Neural cell (in vitro differentiated cells): ENCODE measurements around the gene BTNL2. TPM values are rescaled to one million over a fixed set of nuclear protein-coding genes. Genes with fewer than 3 reads are reported as not detected.

Source experiments
- H2AFZ ChIP-seq: fragments of 200-600, 300-800 bp; sonication (generic), shearing (Covaris generic); 2 replicates; pipeline ENCODE4 v1.6.0; 2014; ENCODE audit warnings: low read depth, mild to moderate bottlenecking, antibody characterized with exemption, low read length, moderate library complexity
- H3F3A ChIP-seq: fragments of 200-600 bp; shearing (Covaris generic); 2 replicates; pipeline ENCODE4 v1.6.1; 2016; ENCODE audit warnings: mild to moderate bottlenecking, moderate library complexity, mixed read lengths, antibody characterized with exemption, low read length; ENCODE audit not compliant: insufficient read depth, poor library complexity, severe bottlenecking
- H3K27ac ChIP-seq: fragments of 200-600, 300-800 bp; sonication (generic), shearing (Covaris generic); 2 replicates; pipeline ENCODE4 v1.5.1; 2014; ENCODE audit warnings: mild to moderate bottlenecking, low read length, moderate library complexity
- H3K27me3 ChIP-seq: fragments of 300-800, 200-600 bp; sonication (generic), shearing (Covaris generic); 2 replicates; pipeline ENCODE4 v1.6.0; 2014; ENCODE audit warnings: mild to moderate bottlenecking, low read depth, low read length, moderate library complexity; ENCODE audit not compliant: insufficient read depth
- H3K36me3 ChIP-seq: fragments of 300-800, 200-600 bp; sonication (generic), shearing (Covaris generic); 2 replicates; pipeline ENCODE4 v1.5.1; 2014; ENCODE audit warnings: mild to moderate bottlenecking, antibody characterized with exemption, low read length, moderate library complexity; ENCODE audit not compliant: insufficient read depth
- H3K4me2 ChIP-seq: fragments of 300-800, 200-600 bp; sonication (generic), shearing (Covaris generic); 2 replicates; pipeline ENCODE4 v1.6.0; 2014; ENCODE audit warnings: mild to moderate bottlenecking, low read length
- H3K4me3 ChIP-seq: fragments of 300-800, 200-600 bp; sonication (generic), shearing (Covaris generic); 2 replicates; pipeline ENCODE4 v1.5.1; 2014; ENCODE audit warnings: mild to moderate bottlenecking, low read length, moderate library complexity
- H3K79me2 ChIP-seq: fragments of 200-600 bp; shearing (Covaris generic); replicated peaks from 2 replicates; pipeline ENCODE4 v1.6.0; 2014; ENCODE audit warnings: mild to moderate bottlenecking, low read length, moderate library complexity; ENCODE audit not compliant: insufficient read depth
- H3K9ac ChIP-seq: fragments of 300-800, 200-600 bp; sonication (generic), shearing (Covaris generic); 2 replicates; pipeline ENCODE4 v1.6.1; 2016; ENCODE audit warnings: mild to moderate bottlenecking, low read length, mixed read lengths
- H3K9me2 ChIP-seq: fragments of 200-600 bp; shearing (Covaris generic); 2 replicates; pipeline ENCODE4 v1.6.1; 2016; ENCODE audit warnings: mild to moderate bottlenecking, low read length, mixed read lengths; ENCODE audit not compliant: insufficient read depth
- H3K9me3 ChIP-seq: fragments of 200-600, 300-800 bp; sonication (generic), shearing (Covaris generic); 2 replicates; pipeline ENCODE4 v1.6.1; 2016; ENCODE audit warnings: mild to moderate bottlenecking, mixed run types, low read length, moderate library complexity, mixed read lengths
- H4K20me1 ChIP-seq: fragments of 200-600 bp; shearing (Covaris generic); 2 replicates; pipeline ENCODE4 v1.6.1; 2016; ENCODE audit warnings: mild to moderate bottlenecking, mixed run types; ENCODE audit not compliant: insufficient read depth
- EP300 ChIP-seq: fragments of 450-650 bp; conservative IDR thresholded peaks from 2 replicates; pipeline ENCODE4 v1.6.1; 2014; ENCODE audit warnings: antibody characterized with exemption, mild to moderate bottlenecking, moderate library complexity; ENCODE audit not compliant: poor library complexity, severe bottlenecking
- EZH2 ChIP-seq: fragments of 200-600, 300-800 bp; shearing (Covaris generic), sonication (generic); IDR thresholded peaks from 2 replicates; pipeline ENCODE4 v1.6.1; 2014; ENCODE audit warnings: antibody characterized with exemption, low read length, borderline replicate concordance, mild to moderate bottlenecking; ENCODE audit not compliant: insufficient read depth, poor library complexity, severe bottlenecking
- MXI1 ChIP-seq: fragments of 450-650 bp; conservative IDR thresholded peaks from 2 replicates; pipeline ENCODE4 v1.6.1; 2014; ENCODE audit warnings: antibody characterized with exemption, mild to moderate bottlenecking; ENCODE audit not compliant: poor library complexity, severe bottlenecking
- POLR2AphosphoS5 ChIP-seq: IDR thresholded peaks from 2 replicates; pipeline ENCODE4 v1.6.1; 2012
- RAD21 ChIP-seq: fragments of 450-650 bp; conservative IDR thresholded peaks from 2 replicates; pipeline ENCODE4 v1.6.1; 2014; ENCODE audit warnings: antibody characterized with exemption, mild to moderate bottlenecking, moderate library complexity
- SMC3 ChIP-seq: fragments of 450-650 bp; conservative IDR thresholded peaks from 2 replicates; pipeline ENCODE4 v1.6.1; 2014; ENCODE audit warnings: antibody characterized with exemption, mild to moderate bottlenecking, moderate library complexity; ENCODE audit not compliant: poor library complexity
- TAF1 ChIP-seq: IDR thresholded peaks from 2 replicates; pipeline ENCODE4 v1.6.1; 2012; ENCODE audit warnings: low read depth
- polyA plus RNA-seq: library from polyadenylated mRNA; depleted of rRNA; stranded (reverse); fragments of >200 nt; gene quantifications from 2 replicates; pipeline ENCODE4 v1.2.3, GENCODE V29; 2014
- TF ChIP-seq, protein P1 (sequence below): IDR thresholded peaks from 2 replicates; pipeline ENCODE4 v1.6.1; 2012; ENCODE audit warnings: borderline replicate concordance
- TF ChIP-seq, protein P2 (sequence below): fragments of 450-650 bp; IDR thresholded peaks from 2 replicates; pipeline ENCODE4 v1.5.1; 2014; ENCODE audit warnings: antibody characterized with exemption, mild to moderate bottlenecking, moderate library complexity; ENCODE audit not compliant: poor library complexity, severe bottlenecking

BTNL2 gene
- polyA plus RNA-seq, 1 donor from 2014 or later: not detected

DNA sequence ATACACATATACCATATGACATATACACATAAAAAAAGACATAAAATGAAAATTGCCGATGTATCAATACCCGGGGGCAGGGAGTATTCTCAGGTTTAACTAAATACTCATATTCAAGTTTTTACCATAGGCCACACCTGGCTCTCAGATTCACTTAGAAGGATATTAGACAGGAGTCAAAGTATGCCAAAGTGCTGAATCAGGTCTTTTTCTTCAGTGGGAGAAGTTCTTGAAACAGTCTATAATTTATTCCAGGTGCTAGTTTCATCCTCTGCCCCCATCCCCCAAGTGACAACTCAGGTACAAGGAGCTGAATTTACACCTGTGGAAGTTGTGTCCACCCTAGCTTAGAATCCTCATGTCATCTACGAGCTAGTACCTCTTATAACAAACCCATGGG, 24.2 kb upstream of the BTNL2 start:
- Histone ChIP-seq H2AFZ (no peak overlapping the region), H3K27ac (no peak overlapping the region), H4K20me1 (no peaks in the 10 kb centered on the region), H3K4me2 (no peak overlapping the region), H3F3A (no peaks in the 10 kb centered on the region), H3K9me3 (no peaks in the 10 kb centered on the region), H3K4me3 (no peak overlapping the region), H3K27me3 (no peaks in the 10 kb centered on the region), H3K79me2 (no peaks in the 10 kb centered on the region), H3K9ac (no peak overlapping the region), H3K36me3 (no peaks in the 10 kb centered on the region), H3K9me2 (no peaks in the 10 kb centered on the region)
- TF ChIP-seq EZH2 (no peak), RAD21 (no peak), SMC3 (no peak), EP300 (no peak), MXI1 (no peak), POLR2AphosphoS5 (no peak), TAF1 (no peak)
- TF ChIP-seq, protein P1, sequence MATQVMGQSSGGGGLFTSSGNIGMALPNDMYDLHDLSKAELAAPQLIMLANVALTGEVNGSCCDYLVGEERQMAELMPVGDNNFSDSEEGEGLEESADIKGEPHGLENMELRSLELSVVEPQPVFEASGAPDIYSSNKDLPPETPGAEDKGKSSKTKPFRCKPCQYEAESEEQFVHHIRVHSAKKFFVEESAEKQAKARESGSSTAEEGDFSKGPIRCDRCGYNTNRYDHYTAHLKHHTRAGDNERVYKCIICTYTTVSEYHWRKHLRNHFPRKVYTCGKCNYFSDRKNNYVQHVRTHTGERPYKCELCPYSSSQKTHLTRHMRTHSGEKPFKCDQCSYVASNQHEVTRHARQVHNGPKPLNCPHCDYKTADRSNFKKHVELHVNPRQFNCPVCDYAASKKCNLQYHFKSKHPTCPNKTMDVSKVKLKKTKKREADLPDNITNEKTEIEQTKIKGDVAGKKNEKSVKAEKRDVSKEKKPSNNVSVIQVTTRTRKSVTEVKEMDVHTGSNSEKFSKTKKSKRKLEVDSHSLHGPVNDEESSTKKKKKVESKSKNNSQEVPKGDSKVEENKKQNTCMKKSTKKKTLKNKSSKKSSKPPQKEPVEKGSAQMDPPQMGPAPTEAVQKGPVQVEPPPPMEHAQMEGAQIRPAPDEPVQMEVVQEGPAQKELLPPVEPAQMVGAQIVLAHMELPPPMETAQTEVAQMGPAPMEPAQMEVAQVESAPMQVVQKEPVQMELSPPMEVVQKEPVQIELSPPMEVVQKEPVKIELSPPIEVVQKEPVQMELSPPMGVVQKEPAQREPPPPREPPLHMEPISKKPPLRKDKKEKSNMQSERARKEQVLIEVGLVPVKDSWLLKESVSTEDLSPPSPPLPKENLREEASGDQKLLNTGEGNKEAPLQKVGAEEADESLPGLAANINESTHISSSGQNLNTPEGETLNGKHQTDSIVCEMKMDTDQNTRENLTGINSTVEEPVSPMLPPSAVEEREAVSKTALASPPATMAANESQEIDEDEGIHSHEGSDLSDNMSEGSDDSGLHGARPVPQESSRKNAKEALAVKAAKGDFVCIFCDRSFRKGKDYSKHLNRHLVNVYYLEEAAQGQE: no peak
- TF ChIP-seq, protein P2, sequence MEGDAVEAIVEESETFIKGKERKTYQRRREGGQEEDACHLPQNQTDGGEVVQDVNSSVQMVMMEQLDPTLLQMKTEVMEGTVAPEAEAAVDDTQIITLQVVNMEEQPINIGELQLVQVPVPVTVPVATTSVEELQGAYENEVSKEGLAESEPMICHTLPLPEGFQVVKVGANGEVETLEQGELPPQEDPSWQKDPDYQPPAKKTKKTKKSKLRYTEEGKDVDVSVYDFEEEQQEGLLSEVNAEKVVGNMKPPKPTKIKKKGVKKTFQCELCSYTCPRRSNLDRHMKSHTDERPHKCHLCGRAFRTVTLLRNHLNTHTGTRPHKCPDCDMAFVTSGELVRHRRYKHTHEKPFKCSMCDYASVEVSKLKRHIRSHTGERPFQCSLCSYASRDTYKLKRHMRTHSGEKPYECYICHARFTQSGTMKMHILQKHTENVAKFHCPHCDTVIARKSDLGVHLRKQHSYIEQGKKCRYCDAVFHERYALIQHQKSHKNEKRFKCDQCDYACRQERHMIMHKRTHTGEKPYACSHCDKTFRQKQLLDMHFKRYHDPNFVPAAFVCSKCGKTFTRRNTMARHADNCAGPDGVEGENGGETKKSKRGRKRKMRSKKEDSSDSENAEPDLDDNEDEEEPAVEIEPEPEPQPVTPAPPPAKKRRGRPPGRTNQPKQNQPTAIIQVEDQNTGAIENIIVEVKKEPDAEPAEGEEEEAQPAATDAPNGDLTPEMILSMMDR: no peak

DNA sequence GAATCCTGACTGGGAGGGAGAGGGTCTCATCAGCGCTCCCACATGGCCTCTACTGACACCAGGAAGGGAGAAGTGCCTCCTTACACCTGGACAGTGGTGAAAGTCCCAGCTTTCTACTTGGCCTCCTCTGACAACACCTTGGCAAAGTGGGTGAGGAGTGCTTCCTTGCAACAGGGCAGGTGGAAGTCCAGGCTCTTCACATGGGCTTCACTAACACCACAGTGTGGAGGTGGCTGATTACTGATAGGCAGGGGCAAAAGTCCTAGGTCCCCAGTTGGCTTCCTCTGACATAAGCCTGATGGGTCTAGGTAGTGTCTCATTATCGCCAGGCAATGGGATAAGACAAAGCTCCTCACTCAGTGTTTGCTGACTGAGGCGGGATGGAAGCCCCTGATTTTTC, 23.2 kb upstream of the BTNL2 start:
- no peaks in the 10 kb centered on the region for H4K20me1 ChIP-seq
- H3K9ac ChIP-seq: no peak overlapping the region
- no peak overlapping the region for H2AFZ ChIP-seq
- H3K9me2 ChIP-seq: no peaks in the 10 kb centered on the region
- TF ChIP-seq TAF1 (no peak), RAD21 (no peak), EP300 (no peak), POLR2AphosphoS5 (no peak), EZH2 (no peak), MXI1 (no peak), SMC3 (no peak)
- TF ChIP-seq, protein P1: no peak
- TF ChIP-seq, protein P2: no peak
- H3K79me2 ChIP-seq: no peaks in the 10 kb centered on the region
- H3K27me3 ChIP-seq: no peaks in the 10 kb centered on the region
- H3K9me3 ChIP-seq: no peaks in the 10 kb centered on the region
- no peaks in the 10 kb centered on the region for H3F3A ChIP-seq
- H3K36me3 ChIP-seq: no peaks in the 10 kb centered on the region
- no peak overlapping the region for H3K4me2 ChIP-seq
- H3K27ac ChIP-seq: no peak overlapping the region
- H3K4me3 ChIP-seq: no peak overlapping the region
